ENCODE data around the gene KIAA0825. TPM values are rescaled to one million over a fixed set of nuclear protein-coding genes. Genes with fewer than 3 reads are reported as not detected.

KIAA0825 gene
- total RNA-seq, 6 experiments from 2014 or later = 1.3 to 2.8 (median 1.7) TPM

- Mint-ChIP-seq H3K4me3 (no peak overlapping the region), H3K36me3 (ENCODE audit: low read depth) (no peaks in the 10 kb centered on the region), H3K27ac (no peak overlapping the region), H3K9me3 (no peaks in the 10 kb centered on the region; the same call in 1 of the 2 replicates), H3K27me3 (ENCODE audit: insufficient read depth) (peaks cover 4% of the 10 kb centered on the region; the same call in 1 of the 2 replicates), H3K4me1 (ENCODE audit: low read depth) (no peaks in the 10 kb centered on the region)
- TF ChIP-seq CTCF (IDR thresholded peaks at IDR 0.05) = no peak
- DNase-seq = no peak
Observed at GRCh38 chr5:94376672-94377345, 241.6 kb downstream of the KIAA0825 start.

- Mint-ChIP-seq H3K27me3 (ENCODE audit: insufficient read depth) (peaks cover 4% of the 10 kb centered on the region; the same call in 1 of the 2 replicates), H3K4me3 (no peak overlapping the region), H3K36me3 (ENCODE audit: low read depth) (no peaks in the 10 kb centered on the region), H3K4me1 (ENCODE audit: low read depth) (no peaks in the 10 kb centered on the region), H3K9me3 (no peaks in the 10 kb centered on the region; the same call in 1 of the 2 replicates), H3K27ac (no peak overlapping the region)
- no peak for DNase-seq
- no peak for TF ChIP-seq CTCF (IDR thresholded peaks at IDR 0.05)
Observed at GRCh38 chr5:94375801-94376200, 242.6 kb downstream of the KIAA0825 start.

GRCh38 chr5:94374336-94374735 is 244.1 kb downstream of the KIAA0825 start:
- no peak for TF ChIP-seq CTCF (IDR thresholded peaks at IDR 0.05)
- no peaks in the 10 kb centered on the region for H3K36me3 Mint-ChIP-seq (ENCODE audit: low read depth)
- H3K27me3 Mint-ChIP-seq (ENCODE audit: insufficient read depth) = peaks cover 5% of the 10 kb centered on the region; the same call in 1 of the 2 replicates
- no peak overlapping the region for H3K4me3 Mint-ChIP-seq
- no peaks in the 10 kb centered on the region; the same call in 1 of the 2 replicates for H3K9me3 Mint-ChIP-seq
- H3K4me1 Mint-ChIP-seq (ENCODE audit: low read depth) = no peaks in the 10 kb centered on the region
- DNase-seq = no peak
- no peak overlapping the region for H3K27ac Mint-ChIP-seq

GRCh38 chr5:94367900-94368299 is 250.5 kb downstream of the KIAA0825 start:
- TF ChIP-seq CTCF (IDR thresholded peaks at IDR 0.05) = no peak
- H3K4me3 Mint-ChIP-seq = no peak overlapping the region
- DNase-seq = no peak
- H3K4me1 Mint-ChIP-seq (ENCODE audit: low read depth) = no peaks in the 10 kb centered on the region
- no peak overlapping the region for H3K27ac Mint-ChIP-seq
- H3K9me3 Mint-ChIP-seq = no peaks in the 10 kb centered on the region; the same call in none of the 2 replicates
- no peaks in the 10 kb centered on the region for H3K36me3 Mint-ChIP-seq (ENCODE audit: low read depth)
- H3K27me3 Mint-ChIP-seq (ENCODE audit: insufficient read depth) = peaks cover 4% of the 10 kb centered on the region; the same call in 1 of the 2 replicates

- Mint-ChIP-seq H3K9me3 (no peaks in the 10 kb centered on the region; the same call in 1 of the 2 replicates), H3K36me3 (ENCODE audit: low read depth) (no peaks in the 10 kb centered on the region), H3K27ac (no peak overlapping the region), H3K27me3 (ENCODE audit: insufficient read depth) (peaks cover 2% of the 10 kb centered on the region), H3K4me3 (no peak overlapping the region), H3K4me1 (ENCODE audit: low read depth) (no peaks in the 10 kb centered on the region)
- DNase-seq = no peak
- TF ChIP-seq CTCF (IDR thresholded peaks at IDR 0.05) = no peak
Observed at GRCh38 chr5:94366811-94367210, 251.6 kb downstream of the KIAA0825 start.
